Measurements from ENCODE around the gene NCOA7. TPM values are rescaled to one million over a fixed set of nuclear protein-coding genes. Genes with fewer than 3 reads are reported as not detected.

The NCOA7 gene
- total and polyA plus RNA-seq, 9 of the 15 experiments (the other 6 are each of a cell fraction or from before 2014, with no cell fraction given), result 5.8 to 14.6 (median 9.3) TPM

- no peak overlapping the region for H3K27ac ChIP-seq (ENCODE audit: extremely low read depth, low read depth, low read length)
- 13% methylated on average over 42 of the region's 42 CpGs for WGBS (ENCODE audit: insufficient coverage, low coverage, missing lambda C conversion rate)
- no peaks in the 10 kb centered on the region for H3K36me3 ChIP-seq (ENCODE audit: control insufficient read depth, insufficient read depth, low read length)
- BruUV-seq (replicated peaks), result no TSS peak
- H2AFZ ChIP-seq (ENCODE audit: low read depth, low read length), result peak overlapping the region; percentile 76
- H3K4me3 ChIP-seq, result no peak overlapping the region; the same call in 1 of the 2 replicates
- peaks cover 3% of the 10 kb centered on the region for H3K9me1 ChIP-seq (ENCODE audit: control insufficient read depth, insufficient read depth, low read length)
- no peaks in the 10 kb centered on the region for H4K20me1 ChIP-seq (replicated peaks; ENCODE audit: control insufficient read depth, insufficient read depth, low read length)
- in situ Hi-C loops (cut with MboI), result loop anchor here (5.0 to 25.0 kb wide), 3 partner anchors 447 to 885 kb away; partner anchors contain the start of gene TPD52L1
- DNase-seq (ENCODE audit: extremely low read depth in 1 of 4, low spot score in 3 of 4), result peak; percentile 77 to 84 (median 80)
- peak; percentile 98 for ATAC-seq
- H3K9ac ChIP-seq (ENCODE audit: insufficient read depth in 1 of 2, low read depth in 2 of 2, low read length in 2 of 2), result peak overlapping the region in 1 of 2 experiments; percentile 66; a peak in 2 of 4 replicates
- POLR2A ChIA-PET, result interaction anchor here (0.6 to 1.1 kb wide), 7 partner anchors 8 to 911 kb away, joined by 3 to 5 read pairs (median 4); no protein-coding TSS in a partner anchor
- no peaks in the 10 kb centered on the region for H3K79me2 ChIP-seq (ENCODE audit: control insufficient read depth, insufficient read depth, low read length)
- FAIRE-seq, result peak; percentile 85
- peak overlapping the region; percentile 72 for H3K4me2 ChIP-seq (ENCODE audit: insufficient read depth, low read length)
- no peaks in the 10 kb centered on the region for H3K9me3 ChIP-seq (replicated peaks; ENCODE audit: control insufficient read depth, insufficient read depth, low read depth, low read length)
- peaks cover 7 to 14% of the 10 kb centered on the region in 2 experiments for H3K27me3 ChIP-seq (ENCODE audit: control insufficient read depth in 2 of 2, insufficient read depth in 2 of 2, low read length in 2 of 2)
- H3K4me1 ChIP-seq (replicated peaks in 1 of 2; ENCODE audit: control insufficient read depth in 2 of 2, insufficient read depth in 2 of 2, low read length in 2 of 2), result peaks cover 3 to 8% of the 10 kb centered on the region in 2 experiments; a peak in 3 of 5 replicates
- CTCF ChIA-PET (ENCODE audit: low intra/inter-chr PET ratio), result interaction anchor here (0.6 to 2.1 kb wide), 4 partner anchors 250 to 448 kb away, joined by 3 to 10 read pairs (median 6); no protein-coding TSS in a partner anchor
- intact Hi-C loops (cut with micrococcal nuclease), result loop anchor here (1.0 to 2.0 kb wide), 2 partner anchors 445 to 889 kb away; no protein-coding TSS in a partner anchor
- TF ChIP-seq NR1H2 (CRISPR knock-in tag; IDR thresholded peaks at IDR 0.05) (no peak), ZFP36 (IDR thresholded peaks at IDR 0.05; ENCODE audit: low read depth, low read length, partially characterized antibody) (peak; percentile 43), THRB (CRISPR knock-in tag; conservative IDR thresholded peaks at IDR 0.05) (no peak), UBTF (IDR thresholded peaks at IDR 0.05; ENCODE audit: borderline replicate concordance in 1 of 2, low read depth in 2 of 2, low read length in 2 of 2) (0 out of 4 replicates have a peak, but pooled peaks of 1 of the 2 experiments have one; percentile 52), TEAD4 (IDR thresholded peaks at IDR 0.05; ENCODE audit: low read length) (no peak), TEAD4 (CRISPR knock-in tag; IDR thresholded peaks at IDR 0.05; ENCODE audit: borderline replicate concordance) (no peak), JUNB (CRISPR knock-in tag; conservative IDR thresholded peaks at IDR 0.05) (no peak), YY1 (IDR thresholded peaks at IDR 0.05; ENCODE audit: borderline replicate concordance in 1 of 3, control insufficient read depth in 1 of 3, extremely low read depth in 1 of 3, insufficient read depth in 3 of 3, insufficient read length in 1 of 3, insufficient replicate concordance in 2 of 3, low read depth in 1 of 3, low read length in 2 of 3) (peak in 1 of 3 experiments; percentile 64), ZC3H4 (CRISPR knock-in tag; IDR thresholded peaks at IDR 0.05; ENCODE audit: borderline replicate concordance) (no peak), JUN (IDR thresholded peaks at IDR 0.05; ENCODE audit: borderline replicate concordance, low read depth, low read length) (no peak), JUN (CRISPR knock-in tag; IDR thresholded peaks at IDR 0.05; ENCODE audit: borderline replicate concordance) (no peak)
- TF ChIP-seq, protein P1, sequence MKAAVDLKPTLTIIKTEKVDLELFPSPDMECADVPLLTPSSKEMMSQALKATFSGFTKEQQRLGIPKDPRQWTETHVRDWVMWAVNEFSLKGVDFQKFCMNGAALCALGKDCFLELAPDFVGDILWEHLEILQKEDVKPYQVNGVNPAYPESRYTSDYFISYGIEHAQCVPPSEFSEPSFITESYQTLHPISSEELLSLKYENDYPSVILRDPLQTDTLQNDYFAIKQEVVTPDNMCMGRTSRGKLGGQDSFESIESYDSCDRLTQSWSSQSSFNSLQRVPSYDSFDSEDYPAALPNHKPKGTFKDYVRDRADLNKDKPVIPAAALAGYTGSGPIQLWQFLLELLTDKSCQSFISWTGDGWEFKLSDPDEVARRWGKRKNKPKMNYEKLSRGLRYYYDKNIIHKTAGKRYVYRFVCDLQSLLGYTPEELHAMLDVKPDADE (conservative IDR thresholded peaks at IDR 0.05; ENCODE audit: control insufficient read depth, low read depth, low read length), result no peak
- TF ChIP-seq, protein P2, sequence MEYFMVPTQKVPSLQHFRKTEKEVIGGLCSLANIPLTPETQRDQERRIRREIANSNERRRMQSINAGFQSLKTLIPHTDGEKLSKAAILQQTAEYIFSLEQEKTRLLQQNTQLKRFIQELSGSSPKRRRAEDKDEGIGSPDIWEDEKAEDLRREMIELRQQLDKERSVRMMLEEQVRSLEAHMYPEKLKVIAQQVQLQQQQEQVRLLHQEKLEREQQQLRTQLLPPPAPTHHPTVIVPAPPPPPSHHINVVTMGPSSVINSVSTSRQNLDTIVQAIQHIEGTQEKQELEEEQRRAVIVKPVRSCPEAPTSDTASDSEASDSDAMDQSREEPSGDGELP (CRISPR knock-in tag; IDR thresholded peaks at IDR 0.05; ENCODE audit: borderline replicate concordance), result 0 out of 2 replicates have a peak, but pooled peaks have one; percentile 35
Measured at GRCh38 chr6:125759184-125759902, 31.4 kb upstream of the NCOA7 start.
